GM12872 (cell line): Measurements from ENCODE around the gene NFASC.

Source experiments
- TF ChIP-seq, protein P1 (sequence below): IDR thresholded peaks from 3 replicates; pipeline ENCODE4 v1.5.1; 2011; ENCODE audit warnings: low read depth, mild to moderate bottlenecking, low read length, moderate library complexity; ENCODE audit not compliant: insufficient read depth

Gene NFASC

GRCh38 chr1:204991342-204991844 is 120.7 kb downstream of the NFASC start:
- TF ChIP-seq, protein P1, sequence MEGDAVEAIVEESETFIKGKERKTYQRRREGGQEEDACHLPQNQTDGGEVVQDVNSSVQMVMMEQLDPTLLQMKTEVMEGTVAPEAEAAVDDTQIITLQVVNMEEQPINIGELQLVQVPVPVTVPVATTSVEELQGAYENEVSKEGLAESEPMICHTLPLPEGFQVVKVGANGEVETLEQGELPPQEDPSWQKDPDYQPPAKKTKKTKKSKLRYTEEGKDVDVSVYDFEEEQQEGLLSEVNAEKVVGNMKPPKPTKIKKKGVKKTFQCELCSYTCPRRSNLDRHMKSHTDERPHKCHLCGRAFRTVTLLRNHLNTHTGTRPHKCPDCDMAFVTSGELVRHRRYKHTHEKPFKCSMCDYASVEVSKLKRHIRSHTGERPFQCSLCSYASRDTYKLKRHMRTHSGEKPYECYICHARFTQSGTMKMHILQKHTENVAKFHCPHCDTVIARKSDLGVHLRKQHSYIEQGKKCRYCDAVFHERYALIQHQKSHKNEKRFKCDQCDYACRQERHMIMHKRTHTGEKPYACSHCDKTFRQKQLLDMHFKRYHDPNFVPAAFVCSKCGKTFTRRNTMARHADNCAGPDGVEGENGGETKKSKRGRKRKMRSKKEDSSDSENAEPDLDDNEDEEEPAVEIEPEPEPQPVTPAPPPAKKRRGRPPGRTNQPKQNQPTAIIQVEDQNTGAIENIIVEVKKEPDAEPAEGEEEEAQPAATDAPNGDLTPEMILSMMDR: no peak

DNA sequence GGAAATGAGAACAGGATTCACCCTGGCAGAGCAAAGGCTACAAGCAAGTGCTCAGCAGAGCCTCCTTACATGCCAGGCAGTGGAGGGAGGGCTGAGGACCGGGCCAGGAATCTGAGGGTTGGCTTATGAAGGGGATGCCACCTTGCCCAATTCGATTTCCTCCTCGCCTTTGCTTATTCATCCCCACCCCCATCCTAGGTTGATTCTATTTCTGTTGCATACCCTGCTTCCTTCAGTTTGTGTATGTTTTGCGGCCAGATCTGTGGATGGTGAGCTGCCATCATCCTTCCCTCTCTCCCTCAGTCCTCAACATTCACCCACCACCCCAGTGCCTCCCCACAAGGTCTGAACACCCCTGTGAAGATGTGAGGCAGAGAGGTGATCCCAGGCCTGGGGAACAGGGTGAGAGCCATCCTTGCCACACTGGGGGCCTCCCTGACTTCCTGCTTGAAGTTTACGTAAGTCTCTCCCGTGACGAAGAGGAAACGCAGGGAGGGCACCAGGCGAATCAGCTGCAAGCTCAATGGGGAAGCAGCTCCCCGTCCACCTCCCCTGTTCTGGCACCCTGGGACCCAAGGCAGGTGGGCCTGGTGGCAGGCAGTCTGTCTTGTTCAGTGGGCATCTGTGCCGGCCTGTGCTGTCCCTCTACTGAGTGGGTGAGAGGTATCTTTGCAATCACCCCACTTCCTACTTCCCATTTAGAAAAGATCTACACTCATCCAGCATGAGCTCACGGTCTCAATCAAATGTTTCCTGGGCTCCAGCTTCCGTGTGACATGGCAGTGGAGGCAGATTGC is 121.7 kb downstream of the NFASC start:
- TF ChIP-seq, protein P1: no peak

DNA sequence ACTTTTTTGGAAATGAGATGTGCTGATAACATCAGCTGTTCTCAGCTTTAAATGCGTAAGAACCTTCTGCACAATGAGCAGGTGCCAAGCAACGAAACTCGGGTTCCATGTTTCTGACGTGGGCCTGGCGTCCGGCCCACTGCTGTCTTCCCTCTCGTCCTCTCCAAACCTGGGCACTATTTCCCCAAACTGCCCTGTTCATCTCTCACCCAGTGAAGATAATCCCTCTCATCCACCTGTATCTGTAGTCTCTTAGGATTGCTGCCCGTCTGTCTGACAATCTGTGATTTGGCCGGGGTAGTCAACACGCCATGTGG is 122.3 kb downstream of the NFASC start:
- TF ChIP-seq, protein P1: no peak

- TF ChIP-seq, protein P1: no peak
Observed at GRCh38 chr1:204994086-204994862, 123.6 kb downstream of the NFASC start.

- TF ChIP-seq, protein P1: no peak
Observed at GRCh38 chr1:204996981-204997380, 126.3 kb downstream of the NFASC start.

DNA sequence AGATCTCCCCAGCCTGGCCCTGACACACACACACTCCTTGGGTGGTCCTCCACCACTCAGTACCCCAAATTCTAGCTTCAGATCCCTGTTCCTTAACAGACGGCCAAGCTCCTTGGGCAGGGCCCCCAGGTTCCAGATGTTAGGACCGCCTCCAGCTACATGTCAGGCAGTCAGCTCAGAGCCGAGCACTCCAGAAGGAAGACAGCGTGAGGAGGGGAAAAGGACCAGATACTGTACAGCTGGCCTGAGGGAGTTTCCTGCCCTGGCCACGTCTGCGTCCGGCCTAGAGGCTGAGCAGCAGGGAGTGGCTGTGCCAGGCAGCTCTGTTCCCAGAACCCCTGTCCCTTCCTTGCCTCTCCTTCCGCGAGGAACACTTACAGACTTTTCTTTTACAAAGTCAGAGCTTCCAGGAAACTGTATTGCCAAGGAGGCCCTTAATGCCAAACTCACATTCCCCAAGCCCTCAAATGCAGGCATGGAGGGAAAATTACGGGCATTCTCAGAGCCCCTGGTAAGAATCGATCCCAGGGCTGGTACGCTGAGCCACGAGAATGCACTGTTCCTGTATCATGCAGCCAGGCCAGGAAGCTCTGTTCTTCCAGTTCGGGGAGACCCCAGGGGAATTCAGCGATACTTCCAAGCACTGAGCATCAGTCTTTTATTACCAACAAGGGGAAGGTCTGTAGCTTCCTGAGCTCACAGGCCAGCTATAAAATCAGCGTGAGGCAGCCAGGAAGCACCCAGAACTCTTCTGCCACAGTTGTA is 127.1 kb downstream of the NFASC start:
- TF ChIP-seq, protein P1: no peak

- TF ChIP-seq, protein P1: no peak
Observed at GRCh38 chr1:205001162-205001561, 130.5 kb downstream of the NFASC start.
